HG03103 (cell line): ENCODE results near the gene DNAH10.

Source experiments
- ATAC-seq: cut with Tn5 transposase; IDR thresholded peaks from one replicate; pipeline ENCODE4 v1.9.1; 2021; ENCODE audit warnings: low read depth; ENCODE audit not compliant: unreplicated experiment

The DNAH10 gene

DNA sequence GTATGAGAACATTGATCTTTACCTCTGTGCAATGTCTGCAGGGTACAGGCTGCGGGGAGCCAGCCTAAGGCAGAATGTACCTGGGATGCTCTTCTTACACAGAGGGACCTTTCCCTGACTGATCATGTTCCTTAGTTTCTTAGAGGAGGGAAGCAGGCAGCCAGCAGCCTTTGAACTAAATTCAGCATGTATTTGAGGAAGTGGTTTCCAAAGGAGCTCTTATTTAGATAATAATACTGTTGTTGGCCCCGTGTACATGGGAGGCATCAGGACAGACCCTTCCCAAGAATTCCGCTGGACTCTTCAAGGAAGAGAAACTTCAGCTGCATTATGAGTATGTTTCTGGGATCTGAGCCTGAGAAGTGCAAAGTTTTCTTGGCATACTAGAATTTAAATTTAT is 111.7 kb downstream of the DNAH10 start:
- ATAC-seq: no peak

GRCh38 chr12:123877968-123878367 is 115.9 kb downstream of the DNAH10 start:
- ATAC-seq: no peak

GRCh38 chr12:123879101-123879500 is 117.0 kb downstream of the DNAH10 start:
- no peak for ATAC-seq

DNA sequence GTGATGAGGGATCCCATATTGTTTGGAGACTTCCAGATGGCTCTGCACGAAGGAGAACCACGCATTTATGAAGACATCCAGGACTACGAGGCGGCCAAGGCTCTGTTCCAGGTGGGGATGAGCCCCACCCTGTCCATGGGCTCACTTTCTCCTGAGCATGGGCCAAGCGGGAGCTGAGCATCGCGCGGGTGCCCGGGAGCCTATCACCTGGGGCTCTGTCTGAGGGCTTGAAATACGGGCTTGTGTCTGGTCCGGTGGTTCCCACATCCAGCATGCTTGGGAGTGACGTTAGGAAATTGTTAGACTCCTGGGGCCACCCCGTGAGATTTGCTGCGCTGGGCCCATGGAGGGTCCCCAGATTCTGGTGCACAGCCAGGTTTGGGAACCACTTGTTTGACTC is 117.6 kb downstream of the DNAH10 start:
- ATAC-seq: no peak

DNA sequence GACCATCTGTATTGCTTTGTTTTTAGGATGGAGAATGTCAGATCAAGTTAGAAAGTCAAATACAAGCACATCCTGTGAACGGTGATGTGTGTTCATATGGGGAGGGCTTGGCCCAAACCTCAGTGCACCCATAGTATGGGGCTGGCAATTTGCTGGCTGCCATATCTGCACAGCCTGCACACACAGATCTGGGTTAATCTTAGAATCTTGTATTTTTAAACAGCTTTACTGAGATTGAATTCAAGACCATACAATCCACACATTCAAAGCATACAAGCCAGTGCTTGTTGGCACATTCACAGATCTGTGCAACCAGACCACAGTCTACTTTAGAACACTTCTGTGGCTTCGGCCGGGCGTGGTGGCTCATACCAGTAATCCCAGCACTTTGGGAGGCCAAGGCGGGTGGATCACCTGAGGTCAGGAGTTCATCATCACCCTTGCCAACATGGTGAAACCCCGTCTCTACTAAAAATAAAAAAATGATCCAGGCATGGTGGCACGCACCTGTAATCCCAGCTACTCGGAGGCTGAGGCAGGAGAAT is 120.1 kb downstream of the DNAH10 start:
- ATAC-seq: no peak

DNA sequence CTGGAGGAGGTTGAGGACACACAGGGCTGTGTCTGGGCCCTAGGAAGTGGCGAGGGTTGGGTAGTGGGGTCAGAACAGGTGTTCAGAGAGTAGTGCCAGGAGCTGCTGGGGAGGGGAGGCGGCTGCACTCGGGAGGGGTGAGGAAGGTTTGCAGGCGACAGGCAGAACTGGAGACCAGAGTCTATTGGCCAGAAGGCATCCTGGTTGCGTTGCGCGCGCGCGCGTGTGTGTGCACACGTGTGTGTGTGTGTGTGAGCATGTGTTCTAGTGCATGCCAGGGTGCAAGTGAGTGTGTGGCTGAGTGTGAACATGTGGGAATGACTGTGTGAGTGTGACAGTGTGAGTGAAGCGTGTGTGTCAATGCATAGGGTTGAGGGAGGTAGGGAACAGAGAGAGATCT is 124.2 kb downstream of the DNAH10 start:
- no peak for ATAC-seq

DNA sequence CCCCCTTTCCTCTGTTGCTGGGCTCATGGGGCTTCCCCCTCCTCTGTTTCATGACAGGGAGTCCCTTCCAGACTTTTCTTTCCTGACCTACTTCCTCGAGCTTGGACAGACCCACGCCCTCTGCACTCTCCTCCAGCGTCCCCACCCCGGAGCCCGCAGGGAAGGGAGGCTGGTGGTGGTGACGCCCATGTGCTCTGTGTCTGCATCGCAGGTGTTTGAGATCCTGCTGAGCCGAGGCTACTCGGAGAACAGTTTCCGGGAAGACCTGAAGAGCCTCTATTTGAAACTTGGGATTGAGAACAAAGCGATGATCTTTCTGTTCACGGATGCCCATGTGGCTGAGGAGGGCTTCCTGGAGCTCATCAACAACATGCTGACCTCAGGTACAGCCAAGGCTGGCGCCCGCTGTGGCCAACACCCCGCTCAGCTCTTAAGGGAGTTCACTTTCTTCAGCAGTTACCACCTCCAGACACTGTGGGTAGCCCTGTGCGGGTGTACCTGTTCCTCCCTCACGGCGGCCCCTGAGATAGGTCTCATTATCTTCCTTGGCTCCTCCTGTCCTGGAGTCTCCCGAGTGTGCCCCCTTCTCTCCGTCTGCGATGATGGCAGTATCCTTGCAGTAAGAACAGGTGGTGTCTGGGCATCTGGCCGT is 125.0 kb downstream of the DNAH10 start:
- ATAC-seq: no peak

DNA sequence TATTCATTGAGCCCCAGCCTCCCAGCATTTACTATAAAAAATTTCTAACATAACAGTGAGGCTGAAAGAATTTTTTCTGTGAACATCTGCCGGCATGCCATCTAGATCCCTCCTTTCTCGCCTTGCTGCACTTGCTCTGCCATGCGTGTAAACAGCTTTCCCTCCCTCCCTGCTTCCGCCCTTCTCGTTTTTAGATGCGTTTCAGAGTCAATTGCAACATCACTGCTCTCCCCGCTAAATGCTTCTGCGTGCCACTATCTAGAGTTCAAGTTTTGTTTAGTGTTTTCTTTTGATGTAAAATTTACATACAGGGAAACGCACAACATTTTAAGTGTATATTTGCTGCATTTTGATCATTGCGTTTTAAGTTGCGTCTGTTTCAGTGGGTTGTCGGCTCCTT is 126.9 kb downstream of the DNAH10 start:
- ATAC-seq: no peak

DNA sequence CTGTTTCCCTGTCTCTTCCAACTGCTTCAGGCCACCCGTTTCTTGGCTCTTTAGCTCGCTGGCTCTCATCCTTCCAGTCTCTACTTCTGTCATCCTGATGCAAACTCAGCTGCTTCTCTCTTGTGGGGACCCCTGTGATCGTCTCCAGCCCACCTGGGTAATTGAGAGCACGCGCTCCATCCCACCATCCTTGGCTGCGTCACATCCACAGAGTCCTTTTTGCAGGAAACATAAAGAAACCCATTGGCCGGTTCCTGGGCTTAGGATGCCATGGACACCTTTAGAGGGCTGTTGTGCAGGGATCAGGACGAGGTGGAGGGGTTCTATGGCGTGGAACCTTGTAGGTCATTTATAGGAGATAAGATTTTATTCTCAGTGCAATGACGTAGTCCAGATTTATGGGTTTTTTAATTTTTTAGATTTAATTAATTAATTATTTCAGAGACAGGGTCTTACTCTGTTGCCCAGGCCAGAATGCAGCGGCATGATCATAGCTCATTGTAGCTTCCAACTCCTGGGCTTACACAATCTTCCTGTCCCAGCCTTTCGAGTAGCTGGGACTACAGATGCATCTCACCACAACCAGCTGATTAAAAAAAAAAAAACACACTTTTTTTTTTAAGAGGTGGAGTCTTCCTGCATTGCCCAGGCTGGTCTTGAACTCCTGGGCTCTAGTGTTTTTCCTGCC is 127.9 kb downstream of the DNAH10 start:
- no peak for ATAC-seq

GRCh38 chr12:123890536-123890902 is 128.4 kb downstream of the DNAH10 start:
- no peak for ATAC-seq

GRCh38 chr12:123891011-123891410 is 128.9 kb downstream of the DNAH10 start:
- ATAC-seq: no peak

DNA sequence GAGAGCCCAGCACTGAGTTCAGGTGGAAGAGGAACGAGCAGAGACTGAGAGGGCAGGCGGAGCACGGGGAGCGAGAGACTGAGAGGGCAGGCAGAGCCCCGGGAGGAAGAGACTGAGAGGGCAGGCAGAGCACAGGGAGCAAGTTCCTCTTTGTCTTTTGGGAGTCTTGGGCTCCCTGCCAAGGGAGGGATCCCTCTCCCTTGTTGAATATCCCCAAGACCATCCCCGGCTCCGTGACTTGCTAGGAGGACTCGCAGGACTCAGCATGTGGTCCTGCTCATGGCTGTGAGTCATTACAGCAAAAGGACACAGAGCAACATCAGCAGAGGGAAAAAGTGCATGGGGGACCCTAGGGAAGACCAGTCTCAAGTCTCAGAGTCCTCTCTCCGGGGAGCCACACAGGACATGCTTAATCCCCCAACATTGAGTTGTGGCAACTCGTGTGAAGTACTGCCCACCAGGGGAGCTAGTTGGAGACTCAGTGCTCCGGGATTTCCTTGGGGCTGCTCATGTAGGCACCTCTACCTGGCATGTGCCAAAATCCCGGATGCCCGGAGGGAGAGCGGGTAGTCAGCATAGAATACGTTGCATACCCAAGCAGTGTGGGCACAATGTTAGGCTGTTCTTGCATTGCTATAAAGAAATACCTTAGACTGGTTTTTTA is 129.5 kb downstream of the DNAH10 start:
- ATAC-seq: no peak

GRCh38 chr12:123892180-123892559 is 130.1 kb downstream of the DNAH10 start:
- ATAC-seq: no peak

DNA sequence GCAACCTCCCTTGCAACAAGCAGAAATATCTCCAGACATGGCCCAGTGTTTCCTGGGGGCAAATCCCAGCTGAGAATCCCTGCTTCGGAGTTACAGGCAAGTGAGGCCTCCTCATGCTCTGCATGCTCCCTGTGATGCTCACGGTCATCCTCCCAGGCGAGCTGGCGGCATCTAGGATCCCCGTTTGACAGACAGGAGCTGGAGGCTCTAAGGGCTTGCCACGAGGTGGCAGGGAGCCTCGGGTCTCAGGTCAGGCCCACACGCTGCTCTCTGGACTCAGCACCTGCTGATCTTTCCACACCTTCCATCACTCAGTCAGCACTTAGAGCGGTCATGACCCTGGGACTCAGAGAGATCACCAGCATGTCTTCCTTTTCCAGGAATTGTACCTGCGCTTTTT is 130.8 kb downstream of the DNAH10 start:
- ATAC-seq: no peak

DNA sequence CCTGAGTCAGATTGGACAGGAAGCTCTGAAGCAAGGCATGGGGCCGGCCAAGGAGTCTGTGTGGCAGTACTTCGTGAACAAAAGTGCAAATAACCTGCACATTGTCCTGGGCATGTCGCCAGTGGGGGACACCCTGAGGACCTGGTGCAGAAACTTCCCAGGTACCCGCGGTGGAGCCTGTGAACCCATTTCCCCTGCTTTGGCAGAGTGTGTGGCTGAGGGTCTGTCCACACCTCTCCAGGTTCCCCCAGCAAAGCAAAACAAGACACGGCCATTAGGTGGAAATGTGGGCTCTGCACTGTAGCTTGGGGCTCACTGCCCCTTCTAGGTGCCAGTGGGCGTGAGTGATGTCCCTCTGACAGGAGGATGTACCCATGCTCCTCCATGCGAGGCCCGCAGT is 131.2 kb downstream of the DNAH10 start:
- no peak for ATAC-seq

DNA sequence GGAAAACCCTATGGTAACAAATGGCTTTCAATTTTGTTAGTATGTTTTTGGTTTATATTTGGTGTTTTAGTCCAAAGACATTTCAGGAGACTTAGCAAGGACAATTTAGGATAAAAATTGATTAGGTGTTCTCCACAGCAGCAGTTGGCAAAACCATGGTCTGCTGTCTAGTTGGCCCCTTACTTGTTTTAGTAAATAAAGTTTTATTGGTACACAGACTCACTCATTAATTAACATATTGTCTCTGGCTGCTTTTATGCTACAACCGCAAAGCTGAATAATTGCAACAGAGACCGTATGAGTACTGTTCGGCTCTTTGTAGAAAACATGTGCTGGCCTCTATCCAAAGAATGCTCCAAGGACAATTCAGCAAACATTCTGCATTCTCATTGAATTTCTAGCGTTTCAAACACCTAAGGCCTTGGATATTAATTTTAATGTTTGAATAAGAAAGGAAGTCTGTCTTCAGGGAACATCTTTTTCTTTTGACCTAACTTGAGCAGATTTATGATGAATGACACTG is 132.8 kb downstream of the DNAH10 start:
- ATAC-seq: no peak

DNA sequence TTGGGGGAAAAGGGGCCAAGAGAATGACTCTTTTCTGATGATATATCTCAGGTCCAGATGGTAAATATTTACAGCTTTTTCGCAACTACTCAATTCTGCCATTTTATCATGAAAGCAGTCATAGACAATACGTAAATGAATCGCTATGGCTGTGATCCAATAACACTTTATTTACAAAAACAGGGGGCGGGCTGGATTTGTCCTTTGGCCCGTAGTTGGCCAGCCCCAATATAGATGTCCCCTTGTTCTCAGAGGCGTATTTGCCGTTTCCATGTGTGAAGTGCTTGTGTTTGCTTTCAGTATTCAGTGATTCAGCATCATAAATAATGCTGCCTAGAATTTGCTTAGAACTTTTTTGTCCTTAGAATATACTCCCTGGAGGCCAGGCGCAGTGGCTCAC is 133.3 kb downstream of the DNAH10 start:
- no peak for ATAC-seq

DNA sequence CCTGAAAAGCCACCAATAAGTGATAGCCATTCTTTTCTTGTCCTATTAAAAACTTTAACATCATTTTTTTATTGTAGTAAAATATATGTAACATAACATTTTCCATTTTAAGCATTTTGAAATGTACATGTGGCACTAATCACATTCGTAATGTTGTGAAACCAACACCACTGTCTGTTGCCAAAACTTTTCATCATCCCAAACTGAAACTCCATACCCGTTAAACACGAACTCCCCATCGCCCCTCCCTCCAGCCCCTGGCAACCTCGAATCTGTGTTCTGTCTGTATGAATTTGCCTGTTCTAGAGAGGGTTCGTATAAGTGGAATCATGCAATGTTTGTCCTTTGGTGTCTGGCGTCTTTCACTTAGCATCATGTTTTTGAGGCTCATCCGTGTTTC is 134.7 kb downstream of the DNAH10 start:
- ATAC-seq: no peak

GRCh38 chr12:123897221-123897620 is 135.1 kb downstream of the DNAH10 start:
- no peak for ATAC-seq

DNA sequence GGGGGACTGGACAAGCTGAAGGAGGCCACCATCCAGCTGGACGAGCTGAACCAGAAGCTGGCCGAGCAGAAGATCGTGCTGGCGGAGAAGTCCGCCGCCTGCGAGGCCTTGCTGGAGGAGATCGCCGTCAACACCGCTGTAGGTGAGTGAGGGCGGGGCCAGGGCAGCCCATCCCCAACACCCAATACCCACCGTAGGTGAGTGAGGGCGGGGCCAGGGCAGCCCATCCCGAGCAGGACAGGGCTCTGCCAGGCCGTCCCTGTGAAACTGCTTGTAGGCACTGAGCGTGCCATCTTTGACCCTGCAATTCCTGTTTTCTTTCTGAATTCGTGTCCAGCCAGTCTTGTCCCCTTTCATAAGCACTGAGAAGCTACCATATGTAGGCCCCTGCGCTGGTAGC is 136.6 kb downstream of the DNAH10 start:
- no peak for ATAC-seq

GRCh38 chr12:123899368-123899767 is 137.3 kb downstream of the DNAH10 start:
- no peak for ATAC-seq
